ENCODE measurements around the gene SHC3.

Gene SHC3

GRCh38 chr9:89093201-89093975, 85.2 kb downstream of the SHC3 start:
- no peaks in the 10 kb centered on the region for H3K36me3 ChIP-seq
- H3K27ac ChIP-seq = no peak overlapping the region
- H3K9me3 ChIP-seq = no peaks in the 10 kb centered on the region
- H3K4me3 ChIP-seq (ENCODE audit: low read depth in 1 of 2, low read length in 1 of 2) = no peak overlapping the region
- TF ChIP-seq, protein P1, sequence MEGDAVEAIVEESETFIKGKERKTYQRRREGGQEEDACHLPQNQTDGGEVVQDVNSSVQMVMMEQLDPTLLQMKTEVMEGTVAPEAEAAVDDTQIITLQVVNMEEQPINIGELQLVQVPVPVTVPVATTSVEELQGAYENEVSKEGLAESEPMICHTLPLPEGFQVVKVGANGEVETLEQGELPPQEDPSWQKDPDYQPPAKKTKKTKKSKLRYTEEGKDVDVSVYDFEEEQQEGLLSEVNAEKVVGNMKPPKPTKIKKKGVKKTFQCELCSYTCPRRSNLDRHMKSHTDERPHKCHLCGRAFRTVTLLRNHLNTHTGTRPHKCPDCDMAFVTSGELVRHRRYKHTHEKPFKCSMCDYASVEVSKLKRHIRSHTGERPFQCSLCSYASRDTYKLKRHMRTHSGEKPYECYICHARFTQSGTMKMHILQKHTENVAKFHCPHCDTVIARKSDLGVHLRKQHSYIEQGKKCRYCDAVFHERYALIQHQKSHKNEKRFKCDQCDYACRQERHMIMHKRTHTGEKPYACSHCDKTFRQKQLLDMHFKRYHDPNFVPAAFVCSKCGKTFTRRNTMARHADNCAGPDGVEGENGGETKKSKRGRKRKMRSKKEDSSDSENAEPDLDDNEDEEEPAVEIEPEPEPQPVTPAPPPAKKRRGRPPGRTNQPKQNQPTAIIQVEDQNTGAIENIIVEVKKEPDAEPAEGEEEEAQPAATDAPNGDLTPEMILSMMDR (IDR thresholded peaks at IDR 0.05) = no peak
- no peaks in the 10 kb centered on the region for H3K4me1 ChIP-seq (ENCODE audit: control insufficient read depth in 1 of 2, insufficient read depth in 1 of 2, low read depth in 1 of 2, low read length in 1 of 2)
- H3K27me3 ChIP-seq = no peaks in the 10 kb centered on the region

DNA sequence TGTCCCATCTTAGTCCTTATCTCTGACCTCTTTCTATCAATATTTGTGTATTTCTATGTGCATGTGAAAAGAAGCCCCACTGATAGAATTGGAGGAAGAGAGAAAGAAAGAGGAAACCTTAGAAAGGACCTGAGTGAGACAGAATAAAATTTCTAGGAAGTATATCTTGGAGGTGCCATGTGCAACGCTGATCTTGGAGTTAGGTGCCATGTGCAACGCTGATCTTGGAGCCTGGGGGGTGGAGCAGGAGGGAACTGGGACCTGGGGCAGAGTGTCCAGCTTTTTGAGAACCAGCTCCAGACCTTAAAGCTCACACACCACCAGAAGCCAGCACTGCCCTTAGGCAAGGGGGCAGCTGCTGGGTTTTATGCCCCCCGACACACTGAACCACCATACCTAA, 89.4 kb downstream of the SHC3 start:
- Histone ChIP-seq H3K9me3 (no peaks in the 10 kb centered on the region), H3K27me3 (no peaks in the 10 kb centered on the region), H3K4me1 (ENCODE audit: control insufficient read depth in 1 of 2, insufficient read depth in 1 of 2, low read depth in 1 of 2, low read length in 1 of 2) (no peaks in the 10 kb centered on the region), H3K36me3 (no peaks in the 10 kb centered on the region), H3K4me3 (ENCODE audit: low read depth in 1 of 2, low read length in 1 of 2) (no peak overlapping the region), H3K27ac (no peak overlapping the region)
- TF ChIP-seq, protein P1 (IDR thresholded peaks at IDR 0.05) = no peak

DNA sequence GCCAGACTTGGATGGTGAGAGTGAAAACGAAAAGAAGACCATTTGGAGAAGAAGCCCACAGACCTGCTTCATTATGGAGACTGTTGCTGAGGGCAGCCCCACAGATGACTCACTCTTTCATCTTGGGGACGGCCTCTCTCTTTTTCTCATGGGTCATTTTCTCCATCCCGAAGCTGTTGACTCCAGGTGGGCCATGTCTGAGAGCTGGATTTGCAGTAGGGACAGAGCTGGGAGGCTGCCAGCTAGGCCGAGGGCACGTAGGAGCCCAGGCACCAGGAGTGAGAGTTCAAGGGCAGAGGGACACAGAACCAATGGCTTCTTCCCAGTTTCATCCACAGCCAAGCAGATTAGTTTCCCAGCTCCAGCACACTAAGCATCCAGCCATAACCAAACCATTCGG, 95.0 kb downstream of the SHC3 start:
- H3K4me1 ChIP-seq (ENCODE audit: control insufficient read depth in 1 of 2, insufficient read depth in 1 of 2, low read depth in 1 of 2, low read length in 1 of 2) = no peaks in the 10 kb centered on the region
- peaks cover 13% of the 10 kb centered on the region for H3K27me3 ChIP-seq
- H3K36me3 ChIP-seq = no peaks in the 10 kb centered on the region
- TF ChIP-seq, protein P1 (IDR thresholded peaks at IDR 0.05) = no peak
- H3K9me3 ChIP-seq = no peaks in the 10 kb centered on the region
- no peak overlapping the region for H3K4me3 ChIP-seq (ENCODE audit: low read depth in 1 of 2, low read length in 1 of 2)
- no peak overlapping the region for H3K27ac ChIP-seq

GRCh38 chr9:89080193-89080592, 98.4 kb downstream of the SHC3 start:
- Histone ChIP-seq H3K36me3 (no peaks in the 10 kb centered on the region), H3K9me3 (no peaks in the 10 kb centered on the region), H3K27ac (no peak overlapping the region), H3K27me3 (peaks cover 26% of the 10 kb centered on the region), H3K4me3 (ENCODE audit: low read depth in 1 of 2, low read length in 1 of 2) (no peak overlapping the region), H3K4me1 (ENCODE audit: control insufficient read depth in 1 of 2, insufficient read depth in 1 of 2, low read depth in 1 of 2, low read length in 1 of 2) (no peaks in the 10 kb centered on the region)
- TF ChIP-seq, protein P1 (IDR thresholded peaks at IDR 0.05) = no peak

DNA sequence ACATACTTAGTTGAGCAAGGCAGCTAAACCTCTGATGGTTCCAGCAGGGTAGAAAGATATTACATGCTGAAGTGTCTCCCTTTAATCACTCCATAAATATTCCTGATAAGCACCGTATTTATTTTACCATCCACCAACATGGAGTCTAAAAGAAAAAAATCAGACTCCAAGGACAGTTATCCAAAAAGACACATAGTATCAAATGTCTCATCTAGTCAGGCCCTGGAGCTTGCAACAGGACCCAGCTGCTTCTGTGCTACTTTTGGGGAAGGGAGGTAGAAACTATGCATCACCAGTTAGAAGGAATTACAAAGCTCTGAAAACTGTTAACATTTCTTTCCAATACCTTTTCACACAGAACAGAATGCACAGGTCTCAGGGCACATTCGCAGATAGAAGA, 99.2 kb downstream of the SHC3 start:
- Histone ChIP-seq H3K4me1 (ENCODE audit: control insufficient read depth in 1 of 2, insufficient read depth in 1 of 2, low read depth in 1 of 2, low read length in 1 of 2) (no peaks in the 10 kb centered on the region), H3K4me3 (ENCODE audit: low read depth in 1 of 2, low read length in 1 of 2) (no peak overlapping the region), H3K27ac (no peak overlapping the region), H3K36me3 (no peaks in the 10 kb centered on the region), H3K9me3 (no peaks in the 10 kb centered on the region), H3K27me3 (peaks cover 26% of the 10 kb centered on the region)
- TF ChIP-seq, protein P1 (IDR thresholded peaks at IDR 0.05) = no peak

All from neutrophil (primary cell).